Keratinocyte (primary cell): Measurements from ENCODE around the gene RNU6-1. TPM values are rescaled to one million over a fixed set of nuclear protein-coding genes. Genes with fewer than 3 reads are reported as not detected.

Source experiments
- DNase-seq: peaks from one replicate; pipeline ENCODE4 v3.0.0-alpha.2; 2011; ENCODE audit warnings: low read depth, missing footprints, low spot score
- FAIRE-seq: peaks from 2 replicates; lab custom pipeline; 2011; peaks lifted over from hg19 to GRCh38; lab: Jason Lieb, UNC
- H2AFZ ChIP-seq: 2 replicates; pipeline ENCODE4 v1.6.0; 2012; ENCODE audit warnings: low read length, control low read depth, inconsistent platforms; ENCODE audit not compliant: control insufficient read depth
- H3K27ac ChIP-seq: 2 replicates; pipeline ENCODE4 v1.5.1; 2011; ENCODE audit warnings: low read length; ENCODE audit not compliant: control insufficient read depth, insufficient read depth
- H3K27me3 ChIP-seq: 3 replicates; pipeline ENCODE4 v1.6.0; 2011; ENCODE audit warnings: low read length; ENCODE audit not compliant: control insufficient read depth, insufficient read depth; ENCODE audit errors: extremely low read depth
- H3K36me3 ChIP-seq, 2 experiments: 2 replicates in 1 of 2; 3 replicates in 1 of 2; pipeline ENCODE4 v1.5.1; 2011; ENCODE audit warnings: low read length in 2 of 2, mild to moderate bottlenecking in 1 of 2; ENCODE audit not compliant: control insufficient read depth in 2 of 2, insufficient read depth in 2 of 2; ENCODE audit errors: extremely low read depth in 1 of 2
- H3K4me1 ChIP-seq: 3 replicates; pipeline ENCODE4 v1.5.1; 2011; ENCODE audit warnings: low read length; ENCODE audit not compliant: control insufficient read depth, insufficient read depth; ENCODE audit errors: extremely low read depth
- H3K4me2 ChIP-seq: 3 replicates; pipeline ENCODE4 v1.6.0; 2011; ENCODE audit warnings: low read depth, low read length; ENCODE audit not compliant: control insufficient read depth, insufficient read depth; ENCODE audit errors: extremely low read depth
- H3K4me3 ChIP-seq, 3 experiments: fragments of 200-600 bp in 1 of 3; sonication (generic) in 1 of 3; 2 replicates in 2 of 3; 3 replicates in 1 of 3; pipeline ENCODE4 v1.5.1; 2011 to 2016; ENCODE audit warnings: low read length in 3 of 3, mild to moderate bottlenecking in 3 of 3, control low read depth in 2 of 3, inconsistent platforms in 1 of 3, low read depth in 1 of 3, mixed read lengths in 1 of 3, mixed run types in 1 of 3, moderate library complexity in 1 of 3; ENCODE audit not compliant: control insufficient read depth in 2 of 3, insufficient read depth in 2 of 3; ENCODE audit errors: extremely low read depth in 1 of 3
- H3K79me2 ChIP-seq: 2 replicates; pipeline ENCODE4 v1.6.0; 2012; ENCODE audit warnings: low read length; ENCODE audit not compliant: control insufficient read depth, insufficient read depth
- H3K9ac ChIP-seq: 3 replicates; pipeline ENCODE4 v1.6.0; 2011; ENCODE audit warnings: low read length; ENCODE audit not compliant: control insufficient read depth, insufficient read depth; ENCODE audit errors: extremely low read depth
- H3K9me1 ChIP-seq: 3 replicates; pipeline ENCODE4 v1.6.0; 2011; ENCODE audit warnings: low read length; ENCODE audit not compliant: control insufficient read depth, insufficient read depth; ENCODE audit errors: extremely low read depth
- H3K9me3 ChIP-seq: 2 replicates; pipeline ENCODE4 v1.5.1; 2012; ENCODE audit warnings: low read depth, low read length; ENCODE audit not compliant: control insufficient read depth
- H4K20me1 ChIP-seq: 3 replicates; pipeline ENCODE4 v1.6.0; 2011; ENCODE audit warnings: low read length; ENCODE audit not compliant: control insufficient read depth, insufficient read depth; ENCODE audit errors: extremely low read depth
- CTCF ChIP-seq, 3 experiments: IDR thresholded peaks in 1 of 3; conservative IDR thresholded peaks in 1 of 3; optimal IDR thresholded peaks in 1 of 3; 2 replicates in 2 of 3; 3 replicates in 1 of 3; pipeline versions ENCODE3 to v1.5.1; 2011; ENCODE audit warnings: low read length in 3 of 3, mild to moderate bottlenecking in 3 of 3, moderate library complexity in 2 of 3, control low read depth in 1 of 3, inconsistent platforms in 1 of 3; ENCODE audit not compliant: insufficient read depth in 2 of 3; ENCODE audit errors: extremely low read depth in 1 of 3
- EZH2 ChIP-seq: IDR thresholded peaks from one replicate; pipeline ENCODE4 v1.6.1; 2012; ENCODE audit warnings: inconsistent platforms, mild to moderate bottlenecking, low read length, moderate library complexity
- dilution Hi-C: fragments of 300-500 bp; cut with MboI; formaldehyde crosslinking; loops from one replicate; pipeline ENCODE4 v1.7.0; 2020; ENCODE audit warnings: low sequenced_read_pairs; ENCODE audit not compliant: extremely low pct_ligation_motif_present
- polyA plus RNA-seq, 5 experiments: library from polyadenylated mRNA; depleted of rRNA in 3 of 5; stranded (reverse) in 3 of 5; stranded (forward) in 1 of 5; unstranded in 1 of 5; fragments of >200 nt; gene quantifications; 1 replicate in 1 of 5; 2 replicates in 3 of 5; 3 replicates in 1 of 5; pipeline versions ENCODE4 v1.2.1 to v1.2.3, GENCODE V29; 2011 to 2012; ENCODE audit warnings: missing spikeins in 2 of 5, low read depth in 1 of 5, low replicate concordance in 1 of 5

The RNU6-1 gene
- polyA plus RNA-seq, 1 donor (not counting 4 experiments of a cell fraction or from before 2014, with no cell fraction given), result not detected

GRCh38 chr15:67809866-67810265 lies 30.0 kb downstream of the RNU6-1 start:
- no peak for TF ChIP-seq CTCF (optimal IDR thresholded peaks at IDR 0.05 in 1 of 3, IDR thresholded peaks at IDR 0.05 in 1 of 3, conservative IDR thresholded peaks at IDR 0.05 in 1 of 3; ENCODE audit: extremely low read depth in 1 of 3, insufficient read depth in 2 of 3, low read length in 3 of 3)
- no peak for TF ChIP-seq EZH2
- no peak for DNase-seq
- Histone ChIP-seq H3K4me2 (no peak overlapping the region), H3K4me3 (no peak overlapping the region), H3K27ac (no peak overlapping the region), H2AFZ (no peak overlapping the region), H3K27me3 (no peaks in the 10 kb centered on the region), H4K20me1 (no peaks in the 10 kb centered on the region), H3K4me1 (no peaks in the 10 kb centered on the region), H3K9me1 (no peaks in the 10 kb centered on the region), H3K9me3 (no peaks in the 10 kb centered on the region), H3K36me3 (no peaks in the 10 kb centered on the region), H3K9ac (no peak overlapping the region), H3K79me2 (no peaks in the 10 kb centered on the region)
- FAIRE-seq, result no peak
- dilution Hi-C loops, result no loop called here

GRCh38 chr15:67809441-67809840 lies 30.4 kb downstream of the RNU6-1 start:
- no peak for FAIRE-seq
- Histone ChIP-seq H4K20me1 (no peaks in the 10 kb centered on the region), H3K27me3 (no peaks in the 10 kb centered on the region), H3K4me2 (no peak overlapping the region), H3K27ac (no peak overlapping the region), H3K79me2 (no peaks in the 10 kb centered on the region), H3K4me3 (no peak overlapping the region), H3K9me3 (no peaks in the 10 kb centered on the region), H2AFZ (no peak overlapping the region), H3K4me1 (no peaks in the 10 kb centered on the region), H3K9me1 (no peaks in the 10 kb centered on the region), H3K9ac (no peak overlapping the region), H3K36me3 (no peaks in the 10 kb centered on the region)
- no peak for DNase-seq
- dilution Hi-C loops, result no loop called here
- TF ChIP-seq CTCF (optimal IDR thresholded peaks at IDR 0.05 in 1 of 3, IDR thresholded peaks at IDR 0.05 in 1 of 3, conservative IDR thresholded peaks at IDR 0.05 in 1 of 3; ENCODE audit: extremely low read depth in 1 of 3, insufficient read depth in 2 of 3, low read length in 3 of 3) (no peak), EZH2 (no peak)
